H1 (cell line): Measurements from ENCODE around the gene IGSF11. TPM values are rescaled to one million over a fixed set of nuclear protein-coding genes. Genes with fewer than 3 reads are reported as not detected.

ENCODE experiments used
- CTCF ChIA-PET: fragments of 300-600 bp; sonication (Branson Sonifier 250); formaldehyde crosslinking; loops from one replicate; lab custom pipeline; 2021; ENCODE audit not compliant: partially characterized antibody; lab: Charles Lee
- POLR2A ChIA-PET: fragments of 300-600 bp; sonication (Branson Sonifier 250); formaldehyde crosslinking; loops from one replicate; lab custom pipeline; 2021; ENCODE audit warnings: inconsistent platforms; ENCODE audit not compliant: partially characterized antibody; lab: Charles Lee
- DNase-seq, 2 experiments: peaks; one replicate each; pipeline versions ENCODE4 v3.0.0 to v3.0.0-alpha.2; 2010 to 2022; ENCODE audit warnings: low spot score in 2 of 2, low read depth in 1 of 2, mixed read lengths in 1 of 2
- FAIRE-seq: peaks from 2 replicates; lab custom pipeline; 2011; peaks lifted over from hg19 to GRCh38; lab: Jason Lieb, UNC
- H2AFZ ChIP-seq: 2 replicates; pipeline ENCODE4 v1.8.1; 2012; ENCODE audit warnings: low read length, inconsistent platforms
- H2AK5ac ChIP-seq: 2 replicates; pipeline ENCODE4 v1.6.1; 2013; ENCODE audit warnings: low read depth, low read length
- H2BK120ac ChIP-seq: replicated peaks from 2 replicates; pipeline ENCODE3; 2013; ENCODE audit warnings: low read depth, low read length, inconsistent platforms
- H2BK12ac ChIP-seq: 2 replicates; pipeline ENCODE4 v1.6.1; 2013; ENCODE audit warnings: low read depth, low read length
- H2BK15ac ChIP-seq: 2 replicates; pipeline ENCODE4 v1.6.1; 2013; ENCODE audit warnings: low read length
- H2BK20ac ChIP-seq: 2 replicates; pipeline ENCODE4 v1.6.1; 2013; ENCODE audit warnings: low read length
- H2BK5ac ChIP-seq: 2 replicates; pipeline ENCODE4 v1.6.1; 2013; ENCODE audit warnings: low read depth, low read length
- H3K14ac ChIP-seq: 2 replicates; pipeline ENCODE4 v1.6.1; 2013; ENCODE audit warnings: inconsistent platforms; ENCODE audit not compliant: insufficient read length
- H3K18ac ChIP-seq: 2 replicates; pipeline ENCODE4 v1.6.1; 2013; ENCODE audit warnings: low read length; ENCODE audit errors: extremely low read depth
- H3K23ac ChIP-seq: 2 replicates; pipeline ENCODE4 v1.6.1; 2013; ENCODE audit warnings: inconsistent platforms; ENCODE audit not compliant: insufficient read length
- H3K23me2 ChIP-seq: 2 replicates; pipeline ENCODE4 v1.6.1; 2013; ENCODE audit warnings: low read depth, low read length
- H3K27ac ChIP-seq: 2 replicates; pipeline ENCODE4 v1.6.1; 2011; ENCODE audit warnings: low read depth, low read length, inconsistent platforms
- H3K27me3 ChIP-seq, 4 experiments: replicated peaks in 1 of 4; 1 replicate in 1 of 4; 2 replicates in 3 of 4; pipeline versions ENCODE4 v1.6.1 to v1.8.1; 2011 to 2013; ENCODE audit warnings: low read length in 3 of 4, mild to moderate bottlenecking in 3 of 4, inconsistent platforms in 2 of 4, mixed read lengths in 2 of 4, moderate library complexity in 1 of 4; ENCODE audit not compliant: control insufficient read depth in 3 of 4, insufficient read depth in 3 of 4; ENCODE audit errors: extremely low read depth in 1 of 4
- H3K36me3 ChIP-seq, 4 experiments: 2 replicates each; pipeline versions ENCODE4 v1.6.1 to v1.8.1; 2011 to 2013; ENCODE audit warnings: mild to moderate bottlenecking in 4 of 4, low read length in 3 of 4, moderate library complexity in 2 of 4, control low read depth in 1 of 4, inconsistent platforms in 1 of 4; ENCODE audit not compliant: insufficient read depth in 4 of 4, control insufficient read depth in 2 of 4
- H3K4ac ChIP-seq: replicated peaks from 2 replicates; pipeline ENCODE3; 2013; ENCODE audit warnings: low read length, low read depth, mixed read lengths, inconsistent platforms; ENCODE audit not compliant: insufficient read length
- H3K4me1 ChIP-seq, 4 experiments: replicated peaks in 1 of 4; 1 replicate in 1 of 4; 2 replicates in 3 of 4; pipeline versions ENCODE4 v1.6.1 to v1.8.1; 2011 to 2013; ENCODE audit warnings: low read length in 3 of 4, inconsistent platforms in 2 of 4, mixed read lengths in 1 of 4; ENCODE audit not compliant: insufficient read depth in 4 of 4, control insufficient read depth in 3 of 4
- H3K4me2 ChIP-seq, 2 experiments: 2 replicates each; pipeline versions ENCODE4 v1.6.1 to v1.8.1; 2011 to 2013; ENCODE audit warnings: low read depth in 2 of 2, low read length in 2 of 2, control low read depth in 1 of 2, inconsistent platforms in 1 of 2, mild to moderate bottlenecking in 1 of 2; ENCODE audit not compliant: insufficient read depth in 1 of 2
- H3K4me3 ChIP-seq, 4 experiments: fragments of 200-600, 300-600 bp in 1 of 4; sonication (generic), shearing (Covaris generic), sonication (Bioruptor Twin) in 1 of 4; 2 replicates each; pipeline versions ENCODE4 v1.5.1 to v1.8.1; 2011 to 2016; ENCODE audit warnings: low read length in 4 of 4, low read depth in 3 of 4, control low read depth in 2 of 4, inconsistent platforms in 2 of 4, mild to moderate bottlenecking in 2 of 4, mixed read lengths in 1 of 4, moderate library complexity in 1 of 4; ENCODE audit not compliant: insufficient read depth in 2 of 4; ENCODE audit errors: extremely low read depth in 1 of 4
- H3K56ac ChIP-seq: replicated peaks from 2 replicates; pipeline ENCODE3; 2013; ENCODE audit warnings: low read depth, mild to moderate bottlenecking, mixed read lengths, low read length, inconsistent platforms; ENCODE audit not compliant: insufficient read length
- H3K79me1 ChIP-seq: 2 replicates; pipeline ENCODE4 v1.6.1; 2013; ENCODE audit warnings: low read depth, low read length, control low read depth
- H3K79me2 ChIP-seq, 2 experiments: 2 replicates each; pipeline versions ENCODE4 v1.6.1 to v1.8.1; 2012 to 2013; ENCODE audit warnings: low read length in 2 of 2, mild to moderate bottlenecking in 2 of 2, inconsistent platforms in 1 of 2; ENCODE audit not compliant: insufficient read depth in 2 of 2, control insufficient read depth in 1 of 2
- H3K9ac ChIP-seq, 4 experiments: replicated peaks in 1 of 4; 1 replicate in 1 of 4; 2 replicates in 3 of 4; pipeline versions ENCODE4 v1.6.1 to v1.8.1; 2011 to 2013; ENCODE audit warnings: low read depth in 3 of 4, low read length in 3 of 4, control low read depth in 2 of 4, mild to moderate bottlenecking in 2 of 4, moderate library complexity in 2 of 4, inconsistent platforms in 1 of 4; ENCODE audit errors: extremely low read depth in 1 of 4
- H3K9me3 ChIP-seq, 2 experiments: 2 replicates each; pipeline versions ENCODE4 v1.6.1 to v1.8.1; 2012 to 2013; ENCODE audit warnings: mild to moderate bottlenecking in 2 of 2, moderate library complexity in 2 of 2, control low read depth in 1 of 2, inconsistent platforms in 1 of 2, low read depth in 1 of 2, low read length in 1 of 2, mixed read lengths in 1 of 2; ENCODE audit not compliant: insufficient read depth in 2 of 2
- H4K20me1 ChIP-seq, 2 experiments: replicated peaks in 1 of 2; 2 replicates each; pipeline versions ENCODE3 to v1.8.1; 2011 to 2013; ENCODE audit warnings: inconsistent platforms in 2 of 2, low read length in 2 of 2, mild to moderate bottlenecking in 1 of 2; ENCODE audit not compliant: insufficient read depth in 2 of 2, control insufficient read depth in 1 of 2
- H4K5ac ChIP-seq: 2 replicates; pipeline ENCODE4 v1.6.1; 2013; ENCODE audit warnings: low read length, low read depth, mixed read lengths, inconsistent platforms; ENCODE audit not compliant: insufficient read length
- H4K8ac ChIP-seq: 2 replicates; pipeline ENCODE4 v1.8.0; 2013; ENCODE audit warnings: mild to moderate bottlenecking, moderate library complexity, low read length, inconsistent platforms; ENCODE audit not compliant: insufficient read depth; ENCODE audit errors: extremely low read depth
- H4K91ac ChIP-seq: replicated peaks from 2 replicates; pipeline ENCODE3; 2013; ENCODE audit warnings: low read length, mixed read lengths, inconsistent platforms; ENCODE audit not compliant: insufficient read length
- NANOG ChIP-seq: IDR thresholded peaks from 2 replicates; pipeline ENCODE4 v1.6.1; 2011; ENCODE audit warnings: low read length, low read depth, mild to moderate bottlenecking, inconsistent platforms; ENCODE audit not compliant: insufficient read depth, poor library complexity, severe bottlenecking
- TEAD4 ChIP-seq: IDR thresholded peaks from 2 replicates; pipeline ENCODE4 v1.6.1; 2012; ENCODE audit warnings: low read depth, low read length, inconsistent platforms, mixed read lengths
- WGBS, 2 experiments: shearing (Covaris generic) in 1 of 2; methylation state at CpG; one replicate each; pipeline versions ENCODE4 v1.1.6 to v1.1.7; 2013 to 2015; ENCODE audit warnings: low lambda C conversion rate in 2 of 2, mixed read lengths in 2 of 2, inconsistent platforms in 1 of 2, low coverage in 1 of 2, missing lambda C conversion rate in 1 of 2; ENCODE audit not compliant: insufficient replicate concordance in 2 of 2, insufficient coverage in 1 of 2, insufficient read length in 1 of 2; ENCODE audit errors: extremely low coverage in 1 of 2, missing lambda C conversion rate in 1 of 2; 5-methylcytosine and 5-hydroxymethylcytosine counted together
- polyA plus RNA-seq, 7 experiments: library from polyadenylated mRNA; depleted of rRNA in 3 of 7; stranded (reverse) in 5 of 7; unstranded in 2 of 7; fragments of >200 nt in 5 of 7; fragments of 200-250 nt in 2 of 7; gene quantifications; 1 replicate in 5 of 7; 2 replicates in 1 of 7; 4 replicates in 1 of 7; pipeline versions ENCODE4 v1.2.1 to v1.2.3, GENCODE V29; 2011 to 2013; ENCODE audit warnings: missing spikeins in 2 of 7, mixed read lengths in 2 of 7
- total RNA-seq: library from RNA; stranded (reverse); fragmentation: NEBNext Ultra II Directional; extraction: Animal tissue kit (Norgen Biotek cat#: 25700); gene quantifications from 2 replicates; pipeline ENCODE4 v1.2.1, GENCODE V29; 2021

Gene IGSF11
- total and polyA plus RNA-seq, 2 of the 8 experiments (the other 6 are each of a cell fraction or from before 2014, with no cell fraction given) = 1.1 to 4.1 TPM

GRCh38 chr3:118968111-118968510 is 66.5 kb downstream of the IGSF11 start:
- H2BK15ac ChIP-seq = no peak overlapping the region
- H3K79me1 ChIP-seq = no peaks in the 10 kb centered on the region

More at GRCh38 chr3:118968111-118968510, 66.5 kb downstream of the IGSF11 start:
- Histone ChIP-seq H3K4ac (no peak overlapping the region), H3K9me3 (no peaks in the 10 kb centered on the region), H3K56ac (no peak overlapping the region), H3K23me2 (no peaks in the 10 kb centered on the region), H3K4me3 (no peak overlapping the region), H4K20me1 (no peaks in the 10 kb centered on the region), H2AFZ (no peak overlapping the region), H3K27ac (no peak overlapping the region), H2BK5ac (no peak overlapping the region), H4K8ac (no peak overlapping the region), H3K27me3 (no peaks in the 10 kb centered on the region), H3K79me2 (no peaks in the 10 kb centered on the region), H4K5ac (no peak overlapping the region), H2AK5ac (no peak overlapping the region), H2BK120ac (no peak overlapping the region), H3K9ac (no peak overlapping the region), H3K14ac (no peak overlapping the region), H3K18ac (no peak overlapping the region), H3K23ac (no peak overlapping the region), H2BK20ac (no peak overlapping the region), H3K36me3 (no peaks in the 10 kb centered on the region), H4K91ac (no peak overlapping the region), H3K4me1 (peaks cover 0 to 15% (median 10%) of the 10 kb centered on the region in 4 experiments; a peak in 3 of 7 replicates), H3K4me2 (no peak overlapping the region; a peak in 1 of 4 replicates), H2BK12ac (no peak overlapping the region)
- POLR2A ChIA-PET = interaction anchor here (1.2 kb wide), 1 partner anchor 55 kb away, joined by 3 read pairs; no protein-coding TSS in a partner anchor
- FAIRE-seq (peak; percentile 58), DNase-seq (no peak)
- 29% methylated on average over 4 of the region's 4 CpGs; no CpG with 5 or more reads in 1 of the 2 experiments for WGBS, 2 experiments
- peak; percentile 59; the same call in 1 of the 2 replicates for TF ChIP-seq TEAD4
- TF ChIP-seq NANOG = no peak
- CTCF ChIA-PET = interaction anchor here (1.4 to 2.2 kb wide), 6 partner anchors 10 to 127 kb away, joined by 3 to 14 read pairs (median 4); no protein-coding TSS in a partner anchor
